ENCODE measurements around the gene EGFL7. TPM values are rescaled to one million over a fixed set of nuclear protein-coding genes. Genes with fewer than 3 reads are reported as not detected.
A peak's percentile ranks its signal among the peaks of the same experiment; 100 is the strongest.

The EGFL7 gene
- total RNA-seq, 2 donors from 2014 or later: 14.3 to 17.2 TPM

- no peak for DNase-seq
Measured at GRCh38 chr9:136654820-136655535, 7.7 kb upstream of the EGFL7 start.

GRCh38 chr9:136655536-136656182, 7.1 kb upstream of the EGFL7 start:
- intact Hi-C loops (cut with DNase I, micrococcal nuclease): no loop called here
- DNase-seq (peak in 1 of 2 donors; percentile 20), ATAC-seq (peak; percentile 6)

More at GRCh38 chr9:136654820-136655535, 7.7 kb upstream of the EGFL7 start:
- intact Hi-C loops (cut with DNase I, micrococcal nuclease): no loop called here
- ATAC-seq: peak; percentile 2

- intact Hi-C loops (cut with DNase I, micrococcal nuclease): no loop called here
- no peak for ATAC-seq
- no peak for DNase-seq
Measured at GRCh38 chr9:136656183-136656738, 6.5 kb upstream of the EGFL7 start.

- intact Hi-C loops (cut with DNase I, micrococcal nuclease): no loop called here
- ATAC-seq: no peak
- DNase-seq: peak in 1 of 2 donors; percentile 6
Measured at GRCh38 chr9:136656795-136657611, 5.7 kb upstream of the EGFL7 start.

- ATAC-seq (peak; percentile 73), DNase-seq (peak in 1 of 2 donors; percentile 25)
- intact Hi-C loops (cut with DNase I, micrococcal nuclease): no loop called here
Measured at GRCh38 chr9:136657974-136658848, 4.5 kb upstream of the EGFL7 start.

- intact Hi-C loops (cut with DNase I, micrococcal nuclease): no loop called here
- no peak for ATAC-seq
- DNase-seq: no peak
Measured at GRCh38 chr9:136658849-136659535, 3.7 kb upstream of the EGFL7 start.

- intact Hi-C loops (cut with DNase I, micrococcal nuclease): no loop called here
- DNase-seq (no peak), ATAC-seq (no peak)
Measured at GRCh38 chr9:136659861-136660784, 2.6 kb upstream of the EGFL7 start.

GRCh38 chr9:136660971-136661550, 1.7 kb upstream of the EGFL7 start:
- ATAC-seq: no peak
- DNase-seq: no peak
- intact Hi-C loops (cut with DNase I, micrococcal nuclease): no loop called here

- intact Hi-C loops (cut with DNase I, micrococcal nuclease): no loop called here
- ATAC-seq: no peak
- DNase-seq: no peak
Measured at GRCh38 chr9:136661641-136662325, 933 bp upstream of the EGFL7 start.

GRCh38 chr9:136662326-136662655, 425 bp upstream of the EGFL7 start:
- no peak for DNase-seq
- intact Hi-C loops (cut with DNase I, micrococcal nuclease): no loop called here
- no peak for ATAC-seq

GRCh38 chr9:136664000-136664915, 1.5 kb downstream of the EGFL7 start:
- intact Hi-C loops (cut with DNase I, micrococcal nuclease): no loop called here
- no peak for DNase-seq
- no peak for ATAC-seq

GRCh38 chr9:136665111-136665703, 2.5 kb downstream of the EGFL7 start:
- DNase-seq (no peak), ATAC-seq (peak; percentile 20)
- intact Hi-C loops (cut with DNase I, micrococcal nuclease): no loop called here

- ATAC-seq: no peak
- intact Hi-C loops (cut with DNase I, micrococcal nuclease): no loop called here
- no peak for DNase-seq
Measured at GRCh38 chr9:136665704-136666371, 3.1 kb downstream of the EGFL7 start.

Data from left colon (tissue), 2 donors.